Measurements from ENCODE around the gene CYTH1. TPM values are rescaled to one million over a fixed set of nuclear protein-coding genes. Genes with fewer than 3 reads are reported as not detected.

Gene CYTH1
- total and polyA plus RNA-seq, 7 experiments from 2014 or later, result 297 to 452 (median 418) TPM

GRCh38 chr17:78722246-78722761, 59.8 kb downstream of the CYTH1 start:
- CTCF ChIA-PET, result interaction anchor here (0.8 kb wide), 1 partner anchor 56 kb away, joined by 7 read pairs; no protein-coding TSS in a partner anchor
- peak in 1 of 9 donors; percentile 45 for DNase-seq
- intact Hi-C loops (cut with micrococcal nuclease), result loop anchor here in 1 of 2 donors (2.0 kb wide), 1 partner anchor 14 kb away; no protein-coding TSS in a partner anchor

DNA sequence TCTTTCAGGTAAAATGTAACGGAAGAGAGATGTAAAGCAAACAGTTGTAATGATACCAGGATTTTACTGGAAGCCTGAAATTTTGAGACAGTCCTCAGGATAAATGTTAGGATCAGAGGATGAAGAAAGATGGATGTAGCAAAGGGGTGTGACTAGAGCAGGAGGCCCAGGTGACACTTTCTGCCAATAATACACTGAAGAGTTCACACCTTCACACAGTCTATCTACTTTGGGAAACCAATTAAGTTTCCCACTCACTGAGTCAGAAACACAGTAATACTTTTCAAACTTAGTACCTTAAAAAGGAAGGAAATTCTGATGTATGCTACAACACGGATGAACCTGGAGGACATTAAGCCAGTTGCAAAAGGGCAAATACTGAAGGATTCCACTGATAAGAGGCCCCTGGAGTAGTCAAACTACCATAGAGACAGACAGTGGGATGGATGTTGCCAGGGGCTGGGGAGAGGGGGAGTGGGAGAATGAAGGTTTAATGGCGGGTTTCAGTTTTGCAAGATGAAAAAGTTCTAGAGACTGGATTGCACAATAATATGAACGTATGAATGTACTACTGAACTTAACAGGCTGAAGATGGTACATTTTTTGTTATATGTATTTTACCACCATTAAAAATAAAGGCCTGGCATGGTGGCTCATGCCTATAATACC, 62.3 kb downstream of the CYTH1 start:
- no peak for ATAC-seq
- H3K27ac ChIP-seq (ENCODE audit: low read depth, low read length), result peak overlapping the region; percentile 68
- CTCF ChIA-PET, result interaction anchor here (0.7 kb wide), 1 partner anchor 116 kb away, joined by 4 read pairs; no protein-coding TSS in a partner anchor

More at GRCh38 chr17:78722246-78722761, 59.8 kb downstream of the CYTH1 start:
- Mint-ChIP-seq H3K27ac (peak overlapping the region; percentile 30 to 96 (median 90)), H3K36me3 (peaks cover 0 to 12% (median 4%) of the 10 kb centered on the region in 5 donors), H3K4me1 (peaks cover 88 to 99% (median 95%) of the 10 kb centered on the region in 7 donors), H3K27me3 (no peaks in the 10 kb centered on the region), H3K9me3 (no peaks in the 10 kb centered on the region), H3K4me3 (peak overlapping the region; percentile 33 to 88 (median 74))
- peak overlapping the region; percentile 50 for H3K27ac ChIP-seq (ENCODE audit: low read depth, low read length)
- H3K9me3 ChIP-seq (ENCODE audit: control insufficient read depth in 2 of 3, low read length in 3 of 3), result no peaks in the 10 kb centered on the region
- peaks cover 95 to 97% of the 10 kb centered on the region in 2 donors for H3K4me1 ChIP-seq (ENCODE audit: control insufficient read depth in 2 of 2, insufficient read depth in 2 of 2, low read length in 2 of 2)
- no peak for ATAC-seq
- peaks cover 0 to 6% (median 0%) of the 10 kb centered on the region in 3 experiments for H3K36me3 ChIP-seq (ENCODE audit: control insufficient read depth in 2 of 3, insufficient read depth in 3 of 3, low read length in 3 of 3)
- POLR2A ChIA-PET, result interaction anchor here (0.6 to 3.1 kb wide), 5 partner anchors 13 to 74 kb away, joined by 3 to 20 read pairs (median 6); no protein-coding TSS in a partner anchor
- H3K4me3 ChIP-seq (ENCODE audit: low read length), result no peak overlapping the region
- H3K27me3 ChIP-seq (ENCODE audit: control insufficient read depth in 2 of 2, insufficient read depth in 2 of 2, low read length in 2 of 2), result no peaks in the 10 kb centered on the region

GRCh38 chr17:78718575-78719208, 63.4 kb downstream of the CYTH1 start:
- H3K27ac Mint-ChIP-seq, result peak overlapping the region; percentile 36 to 92 (median 83)
- peaks cover 85 to 99% (median 93%) of the 10 kb centered on the region in 7 donors for H3K4me1 Mint-ChIP-seq
- H3K4me1 ChIP-seq (ENCODE audit: control insufficient read depth in 2 of 2, insufficient read depth in 2 of 2, low read length in 2 of 2), result peaks cover 93 to 98% of the 10 kb centered on the region in 2 donors
- H3K4me3 Mint-ChIP-seq, result peak overlapping the region; percentile 60 to 88 (median 78)
- peaks cover 0 to 5% (median 0%) of the 10 kb centered on the region in 5 donors for H3K36me3 Mint-ChIP-seq
- POLR2A ChIA-PET, result interaction anchor here (1.1 to 4.0 kb wide), 3 partner anchors 13 to 30 kb away, joined by 3 to 16 read pairs (median 5); no protein-coding TSS in a partner anchor
- DNase-seq, result no peak
- no peaks in the 10 kb centered on the region for H3K9me3 ChIP-seq (ENCODE audit: control insufficient read depth in 2 of 3, low read length in 3 of 3)
- H3K27me3 ChIP-seq (ENCODE audit: control insufficient read depth in 2 of 2, insufficient read depth in 2 of 2, low read length in 2 of 2), result no peaks in the 10 kb centered on the region
- ATAC-seq, result peak; percentile 9
- no peaks in the 10 kb centered on the region for H3K9me3 Mint-ChIP-seq
- peak overlapping the region; percentile 8 for H3K4me3 ChIP-seq (ENCODE audit: low read length)
- peak overlapping the region; percentile 68 for H3K27ac ChIP-seq (ENCODE audit: low read depth, low read length)
- CTCF ChIA-PET, result interaction anchor here (2.5 kb wide), 1 partner anchor 10 kb away, joined by 11 read pairs; no protein-coding TSS in a partner anchor
- intact Hi-C loops (cut with micrococcal nuclease), result loop anchor here in 1 of 2 donors (2.0 to 5.0 kb wide), 2 partner anchors 18 to 124 kb away; partner anchors contain the start of gene USP36
- no peaks in the 10 kb centered on the region for H3K27me3 Mint-ChIP-seq
- H3K36me3 ChIP-seq (ENCODE audit: control insufficient read depth in 2 of 3, insufficient read depth in 3 of 3, low read length in 3 of 3), result peaks cover 0 to 6% (median 0%) of the 10 kb centered on the region in 3 experiments

More for the DNA sequence above, 62.3 kb downstream of the CYTH1 start:
- Mint-ChIP-seq H3K4me3 (peak overlapping the region; percentile 21 to 88 (median 77)), H3K36me3 (peaks cover 0 to 5% (median 0%) of the 10 kb centered on the region in 5 donors), H3K27ac (peak overlapping the region; percentile 59 to 92 (median 84)), H3K27me3 (no peaks in the 10 kb centered on the region), H3K9me3 (no peaks in the 10 kb centered on the region), H3K4me1 (peaks cover 86 to 99% (median 96%) of the 10 kb centered on the region in 7 donors)
- Histone ChIP-seq H3K27me3 (ENCODE audit: control insufficient read depth in 2 of 2, insufficient read depth in 2 of 2, low read length in 2 of 2) (no peaks in the 10 kb centered on the region), H3K4me3 (ENCODE audit: low read length) (peak overlapping the region; percentile 6), H3K9me3 (ENCODE audit: control insufficient read depth in 2 of 3, low read length in 3 of 3) (no peaks in the 10 kb centered on the region), H3K4me1 (ENCODE audit: control insufficient read depth in 2 of 2, insufficient read depth in 2 of 2, low read length in 2 of 2) (peaks cover 95 to 98% of the 10 kb centered on the region in 2 donors), H3K36me3 (ENCODE audit: control insufficient read depth in 2 of 3, insufficient read depth in 3 of 3, low read length in 3 of 3) (peaks cover 0 to 6% (median 0%) of the 10 kb centered on the region in 3 experiments)
- intact Hi-C loops (cut with micrococcal nuclease), result loop anchor here in 1 of 2 donors (2.0 to 5.0 kb wide), 2 partner anchors 17 to 123 kb away; partner anchors contain the start of gene USP36
- DNase-seq, result no peak
- POLR2A ChIA-PET, result interaction anchor here (0.7 to 4.0 kb wide), 3 partner anchors 9 to 55 kb away, joined by 3 to 16 read pairs (median 3); no protein-coding TSS in a partner anchor

DNA sequence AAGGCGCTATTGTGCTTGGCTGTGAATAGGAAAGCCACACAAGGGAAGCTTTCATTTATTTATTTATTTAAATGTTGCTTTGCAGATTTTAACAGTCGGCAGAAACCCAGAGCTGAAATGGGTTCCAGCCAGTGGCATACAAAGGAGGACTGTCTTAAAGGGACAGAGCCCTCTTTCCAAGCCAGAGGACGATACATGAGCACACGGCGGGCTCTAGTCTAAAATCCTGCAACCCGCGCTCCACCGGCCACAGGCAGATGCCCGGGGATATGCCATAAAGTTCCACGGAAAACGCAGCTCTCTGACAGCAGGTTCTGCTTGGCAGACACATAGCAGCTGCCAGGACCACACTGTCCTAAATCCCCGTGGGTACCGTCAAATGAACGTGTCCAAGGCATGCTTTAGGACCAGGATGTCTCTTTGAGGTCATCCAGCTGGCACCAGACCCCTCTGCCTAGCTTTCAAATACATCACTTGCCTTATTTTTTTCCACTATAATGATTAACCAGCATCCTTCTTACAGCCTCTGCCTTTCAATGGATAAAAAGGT, 64.6 kb downstream of the CYTH1 start:
- Mint-ChIP-seq H3K36me3 (peaks cover 0 to 5% (median 0%) of the 10 kb centered on the region in 5 donors), H3K27ac (peak overlapping the region; percentile 14 to 92 (median 87)), H3K4me3 (peak overlapping the region; percentile 60 to 88 (median 78)), H3K4me1 (peaks cover 75 to 99% (median 93%) of the 10 kb centered on the region in 7 donors), H3K27me3 (no peaks in the 10 kb centered on the region), H3K9me3 (no peaks in the 10 kb centered on the region)
- H3K27me3 ChIP-seq (ENCODE audit: control insufficient read depth in 2 of 2, insufficient read depth in 2 of 2, low read length in 2 of 2), result no peaks in the 10 kb centered on the region
- peak overlapping the region; percentile 8 for H3K4me3 ChIP-seq (ENCODE audit: low read length)
- H3K36me3 ChIP-seq (ENCODE audit: control insufficient read depth in 2 of 3, insufficient read depth in 3 of 3, low read length in 3 of 3), result no peaks in the 10 kb centered on the region
- H3K9me3 ChIP-seq (ENCODE audit: control insufficient read depth in 2 of 3, low read length in 3 of 3), result no peaks in the 10 kb centered on the region
- POLR2A ChIA-PET, result interaction anchor here (0.6 to 4.0 kb wide), 10 partner anchors 9 to 415 kb away, joined by 3 to 16 read pairs (median 4); no protein-coding TSS in a partner anchor
- H3K4me1 ChIP-seq (ENCODE audit: control insufficient read depth in 2 of 2, insufficient read depth in 2 of 2, low read length in 2 of 2), result peaks cover 86 to 87% of the 10 kb centered on the region in 2 donors
- DNase-seq (no peak), ATAC-seq (no peak)
- CTCF ChIA-PET, result interaction anchor here (0.7 to 2.5 kb wide), 4 partner anchors 9 to 72 kb away, joined by 3 to 11 read pairs (median 5); no protein-coding TSS in a partner anchor
- peak overlapping the region; percentile 68 for H3K27ac ChIP-seq (ENCODE audit: low read depth, low read length)
- intact Hi-C loops (cut with micrococcal nuclease), result loop anchor here in 1 of 2 donors (1.0 to 5.0 kb wide), 2 partner anchors 8 to 125 kb away; partner anchors contain the start of gene USP36

DNA sequence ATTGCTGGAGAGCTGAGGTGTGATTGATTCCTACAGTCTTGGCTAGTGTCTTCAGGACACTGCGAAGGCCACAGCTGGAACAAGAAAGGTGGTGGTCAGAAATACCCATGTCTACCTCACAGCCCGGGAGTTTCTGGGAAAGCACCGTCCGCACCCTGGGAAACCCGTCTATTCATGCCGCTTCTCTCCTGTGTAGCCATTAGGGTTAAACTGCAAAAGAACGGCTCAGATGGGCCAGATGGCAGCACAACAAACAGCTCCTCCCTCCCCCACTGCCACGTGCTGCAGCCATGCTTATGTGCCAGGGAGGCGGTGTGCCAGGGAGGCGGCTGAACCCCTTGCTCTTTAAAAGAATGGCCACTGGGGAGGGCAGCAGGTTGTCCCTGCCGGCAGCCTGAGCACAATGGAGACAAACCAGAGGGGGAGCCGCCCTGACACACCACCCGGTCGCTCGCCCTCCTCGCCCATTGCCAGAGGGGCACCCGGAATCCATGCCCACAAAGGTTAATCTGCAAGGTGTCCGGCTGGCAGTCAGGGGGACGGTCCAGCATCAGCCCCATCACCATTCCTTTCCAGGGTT, 65.2 kb downstream of the CYTH1 start:
- H3K4me3 ChIP-seq (ENCODE audit: low read length), result peak overlapping the region; percentile 5
- H3K27ac ChIP-seq (ENCODE audit: low read depth, low read length), result peak overlapping the region; percentile 68
- H3K27ac Mint-ChIP-seq, result peak overlapping the region in 8 of 9 donors; percentile 77 to 92 (median 88)
- H3K27me3 Mint-ChIP-seq, result no peaks in the 10 kb centered on the region
- DNase-seq, result peak in 6 of 9 donors; percentile 31 to 60 (median 42)
- peaks cover 71 to 98% (median 91%) of the 10 kb centered on the region in 7 donors for H3K4me1 Mint-ChIP-seq
- H3K36me3 Mint-ChIP-seq, result peaks cover 0 to 6% (median 0%) of the 10 kb centered on the region in 5 donors
- ChIA-PET POLR2A (interaction anchor here (0.6 to 4.0 kb wide), 10 partner anchors 10 to 328 kb away, joined by 3 to 16 read pairs (median 4); no protein-coding TSS in a partner anchor), CTCF (interaction anchor here (0.7 to 2.5 kb wide), 5 partner anchors 8 to 73 kb away, joined by 3 to 11 read pairs (median 4); no protein-coding TSS in a partner anchor)
- H3K9me3 ChIP-seq (ENCODE audit: control insufficient read depth in 2 of 3, low read length in 3 of 3), result no peaks in the 10 kb centered on the region
- ATAC-seq, result peak; percentile 55
- H3K9me3 Mint-ChIP-seq, result no peaks in the 10 kb centered on the region
- intact Hi-C loops (cut with micrococcal nuclease), result loop anchor here in 1 of 2 donors (1.0 to 5.0 kb wide), 2 partner anchors 8 to 125 kb away; partner anchors contain the start of gene USP36
- H3K4me3 Mint-ChIP-seq, result peak overlapping the region; percentile 53 to 88 (median 78)
- H3K27me3 ChIP-seq (ENCODE audit: control insufficient read depth in 2 of 2, insufficient read depth in 2 of 2, low read length in 2 of 2), result no peaks in the 10 kb centered on the region
- H3K36me3 ChIP-seq (ENCODE audit: control insufficient read depth in 2 of 3, insufficient read depth in 3 of 3, low read length in 3 of 3), result no peaks in the 10 kb centered on the region
- peaks cover 81 to 84% of the 10 kb centered on the region in 2 donors for H3K4me1 ChIP-seq (ENCODE audit: control insufficient read depth in 2 of 2, insufficient read depth in 2 of 2, low read length in 2 of 2)
